HG02870 (cell line): ENCODE measurements around the gene CCDC12.

Source experiments
- ATAC-seq: cut with Tn5 transposase; IDR thresholded peaks from one replicate; pipeline ENCODE4 v1.9.1; 2021; ENCODE audit warnings: mild to moderate bottlenecking, moderate library complexity; ENCODE audit not compliant: unreplicated experiment

The CCDC12 gene

GRCh38 chr3:46897829-46898320 is 78.7 kb downstream of the CCDC12 start:
- no peak for ATAC-seq

DNA sequence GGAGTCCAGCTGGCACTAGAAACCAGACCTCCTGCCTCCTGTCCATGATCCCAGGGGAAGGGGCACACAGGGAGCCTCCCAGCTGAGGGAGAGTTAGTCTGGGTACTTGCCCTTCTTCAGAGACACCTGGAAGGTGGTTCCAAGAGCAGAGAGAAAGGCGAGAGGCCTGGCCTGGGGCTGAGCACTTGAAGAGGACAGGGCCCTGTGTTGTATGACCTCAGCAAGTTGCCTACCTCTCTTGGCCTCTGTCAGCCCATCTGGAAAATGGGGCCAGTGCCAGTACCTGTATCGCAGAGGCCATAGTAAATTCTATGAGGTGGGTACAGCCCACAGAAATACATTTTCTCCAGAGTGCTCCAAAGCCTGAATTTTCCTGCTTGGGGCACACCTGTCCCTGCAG is 79.5 kb downstream of the CCDC12 start:
- ATAC-seq = no peak

DNA sequence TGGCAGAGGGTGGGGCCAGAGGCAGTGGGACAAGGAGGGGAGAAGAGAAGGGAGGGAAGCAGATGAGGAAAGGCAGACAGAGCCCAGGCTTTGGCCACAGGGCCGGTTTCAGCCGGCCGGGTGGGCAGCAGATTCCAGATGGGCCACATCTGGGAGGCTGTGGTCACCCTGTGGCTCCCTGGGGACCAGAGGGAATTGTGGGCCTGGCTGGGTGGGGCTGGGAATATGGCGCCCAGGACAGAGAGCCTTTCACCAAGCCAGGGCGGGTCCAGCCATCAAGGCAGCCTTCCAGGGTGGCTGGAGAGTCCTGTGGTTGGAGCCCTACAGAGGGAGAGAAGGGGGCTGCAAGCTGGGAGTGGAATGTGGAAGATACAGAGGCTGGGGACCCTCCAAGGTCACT is 80.2 kb downstream of the CCDC12 start:
- no peak for ATAC-seq

- ATAC-seq = no peak
Observed at GRCh38 chr3:46895761-46896160, 80.8 kb downstream of the CCDC12 start.

DNA sequence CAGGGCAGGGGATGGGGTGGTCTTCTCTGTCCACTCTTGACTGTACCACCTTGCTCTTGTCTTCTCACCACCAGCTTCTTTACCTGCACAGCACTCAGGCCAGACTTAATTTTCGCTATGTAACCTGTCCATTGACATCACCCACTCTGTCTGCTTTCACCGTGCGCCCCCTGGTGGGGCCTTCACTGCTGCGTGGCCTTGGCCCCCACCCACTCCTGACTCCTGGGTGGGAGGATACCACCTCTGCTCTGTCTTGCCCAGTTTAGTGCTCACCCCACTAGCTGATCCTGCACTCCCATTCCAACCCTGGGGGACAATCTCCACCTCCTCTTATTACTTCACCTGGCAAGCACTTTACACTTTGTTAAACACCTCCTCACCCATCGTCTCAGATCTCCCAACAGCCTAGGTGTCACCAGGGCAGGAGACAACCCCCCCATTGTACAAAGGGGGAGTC is 81.3 kb downstream of the CCDC12 start:
- ATAC-seq = no peak

- ATAC-seq = no peak
Observed at GRCh38 chr3:46894256-46894655, 82.3 kb downstream of the CCDC12 start.

GRCh38 chr3:46893763-46894162 is 82.8 kb downstream of the CCDC12 start:
- ATAC-seq = no peak

GRCh38 chr3:46893146-46893748 is 83.3 kb downstream of the CCDC12 start:
- ATAC-seq = no peak

GRCh38 chr3:46892285-46893145 is 84.0 kb downstream of the CCDC12 start:
- no peak for ATAC-seq

- no peak for ATAC-seq
Observed at GRCh38 chr3:46891132-46891531, 85.4 kb downstream of the CCDC12 start.

- no peak for ATAC-seq
Observed at GRCh38 chr3:46890132-46890531, 86.4 kb downstream of the CCDC12 start.

GRCh38 chr3:46889381-46890110 is 87.0 kb downstream of the CCDC12 start:
- ATAC-seq = no peak

GRCh38 chr3:46888705-46889104 is 87.8 kb downstream of the CCDC12 start:
- ATAC-seq = no peak

DNA sequence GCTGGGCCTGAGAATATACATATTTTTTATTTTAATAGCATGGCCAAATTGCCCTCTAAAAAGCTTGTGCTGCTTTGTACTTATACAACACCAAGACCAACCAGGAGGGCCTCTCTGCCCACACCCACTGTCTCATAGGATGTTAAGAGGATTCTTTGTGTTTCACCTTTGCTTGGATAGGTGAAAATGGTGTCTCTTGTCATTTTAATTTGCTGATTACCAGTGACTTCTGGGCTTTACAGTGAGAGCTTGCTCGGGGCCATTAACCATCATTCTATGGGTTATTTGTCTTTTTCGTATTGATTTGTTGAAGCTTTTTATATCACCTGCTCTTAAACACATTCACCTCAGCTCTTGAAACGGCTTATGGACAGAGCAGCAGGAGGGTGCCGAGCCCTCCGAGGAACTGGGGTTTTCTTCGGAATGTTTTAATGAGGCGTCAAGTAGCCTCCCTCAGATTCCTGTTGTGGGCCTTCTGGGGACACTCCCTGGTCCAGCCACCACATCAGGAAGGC is 88.5 kb downstream of the CCDC12 start:
- ATAC-seq = no peak

- ATAC-seq = no peak
Observed at GRCh38 chr3:46885612-46886011, 90.9 kb downstream of the CCDC12 start.

DNA sequence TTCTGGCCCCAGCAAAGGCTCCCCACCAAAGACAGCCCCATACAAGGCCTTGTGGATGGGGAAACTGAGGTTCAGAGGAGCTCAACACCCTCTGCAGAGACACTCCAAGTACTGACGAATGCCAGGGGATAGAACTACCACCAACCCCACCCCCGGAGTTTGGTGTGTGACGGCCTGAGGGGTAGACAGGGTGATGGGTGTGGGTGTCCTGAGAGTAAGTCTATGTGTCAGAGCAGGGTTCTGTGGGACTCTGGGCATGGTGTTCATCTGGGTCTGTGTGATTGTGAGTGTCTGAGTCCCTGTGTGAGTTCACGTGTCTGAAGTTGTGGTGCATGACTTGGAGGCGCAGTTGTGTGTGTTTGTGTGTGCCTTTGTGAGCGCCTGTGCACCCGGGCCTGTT is 91.6 kb downstream of the CCDC12 start:
- ATAC-seq = no peak

- ATAC-seq = no peak
Observed at GRCh38 chr3:46884427-46884826, 92.1 kb downstream of the CCDC12 start.

GRCh38 chr3:46883830-46884185 is 92.7 kb downstream of the CCDC12 start:
- ATAC-seq = no peak

GRCh38 chr3:46883054-46883829 is 93.3 kb downstream of the CCDC12 start:
- no peak for ATAC-seq

- no peak for ATAC-seq
Observed at GRCh38 chr3:46882377-46883053, 94.0 kb downstream of the CCDC12 start.
